HepG2 (cell line): ENCODE data around the gene CDV3. TPM values are rescaled to one million over a fixed set of nuclear protein-coding genes. Genes with fewer than 3 reads are reported as not detected.
A peak's percentile ranks its signal among the peaks of the same experiment; 100 is the strongest.

Source experiments
- BORCS8-MEF2B ChIP-seq: sonication (generic); formaldehyde crosslinking; IDR thresholded peaks from 2 replicates; pipeline ENCODE4 v1.8.0; 2022; ENCODE audit warnings: mild to moderate bottlenecking, missing genetic modification reagents
- CCDC6 ChIP-seq: sonication (generic); formaldehyde crosslinking; IDR thresholded peaks from 2 replicates; pipeline ENCODE4 v1.8.1; 2022; ENCODE audit warnings: mild to moderate bottlenecking, missing genetic modification reagents, moderate library complexity
- GABPA ChIP-seq, 2 experiments: IDR thresholded peaks; 2 replicates each; pipeline ENCODE4 v1.6.1; 2011 to 2016; ENCODE audit warnings: low read depth in 2 of 2, low read length in 1 of 2, missing biosample characterization in 1 of 2, missing genetic modification characterization in 1 of 2
- HIVEP1 ChIP-seq: sonication (generic); formaldehyde crosslinking; IDR thresholded peaks from 2 replicates; pipeline ENCODE4 v1.4.0; 2020; ENCODE audit warnings: mild to moderate bottlenecking, missing genetic modification reagents
- HNRNPL ChIP-seq: fragments of 200-400 bp; formaldehyde crosslinking; IDR thresholded peaks from 2 replicates; pipeline ENCODE4 v1.6.1; 2017; ENCODE audit warnings: mild to moderate bottlenecking, low read depth, low read length
- MAZ ChIP-seq, 2 experiments: sonication (generic) in 1 of 2; formaldehyde crosslinking in 1 of 2; IDR thresholded peaks; 2 replicates each; pipeline versions ENCODE4 v1.5.0 to v1.6.1; 2012 to 2020; ENCODE audit warnings: low read depth in 2 of 2, mild to moderate bottlenecking in 2 of 2, borderline replicate concordance in 1 of 2, improper control_type of control experiment in 1 of 2, low read length in 1 of 2, missing genetic modification reagents in 1 of 2, moderate library complexity in 1 of 2
- MLLT10 ChIP-seq: sonication (generic); formaldehyde crosslinking; IDR thresholded peaks from 2 replicates; pipeline ENCODE4 v1.4.0; 2020; ENCODE audit warnings: missing genetic modification reagents
- NR2F1 ChIP-seq, 2 experiments: fragments of 450-650 bp in 1 of 2; formaldehyde crosslinking in 1 of 2; IDR thresholded peaks; 2 replicates each; pipeline versions ENCODE4 v1.5.0 to v1.6.1; 2016 to 2020; ENCODE audit warnings: mild to moderate bottlenecking in 1 of 2, missing compliant biosample characterization in 1 of 2, missing genetic modification reagents in 1 of 2, moderate library complexity in 1 of 2
- PHF8 ChIP-seq: sonication (generic); formaldehyde crosslinking; IDR thresholded peaks from 2 replicates; pipeline ENCODE4 v1.5.0; 2020; ENCODE audit warnings: missing genetic modification reagents
- POLR2AphosphoS5 ChIP-seq: IDR thresholded peaks from 2 replicates; pipeline ENCODE4 v1.6.1; 2012; ENCODE audit warnings: low read depth, low read length
- PPARG ChIP-seq: conservative IDR thresholded peaks from 2 replicates; pipeline ENCODE4 v1.6.1; 2016; ENCODE audit warnings: missing biosample characterization, missing genetic modification reagents
- RNF2 ChIP-seq: fragments of 450-650 bp; conservative IDR thresholded peaks from 2 replicates; pipeline ENCODE4 v1.6.1; 2016; ENCODE audit warnings: low read depth
- ZKSCAN8 ChIP-seq: IDR thresholded peaks from 2 replicates; pipeline ENCODE4 v1.6.1; 2016; ENCODE audit warnings: borderline replicate concordance, missing genetic modification reagents, missing compliant biosample characterization
- ZNF20 ChIP-seq: sonication (generic); formaldehyde crosslinking; IDR thresholded peaks from 2 replicates; pipeline ENCODE4 v1.4.0; 2020; ENCODE audit warnings: mild to moderate bottlenecking, moderate library complexity, missing genetic modification reagents
- ZNF260 ChIP-seq: sonication (generic); formaldehyde crosslinking; IDR thresholded peaks from 2 replicates; pipeline ENCODE4 v1.4.0; 2020; ENCODE audit warnings: missing genetic modification reagents, low read depth, mild to moderate bottlenecking, borderline replicate concordance
- ZNF496 ChIP-seq: sonication (generic); formaldehyde crosslinking; IDR thresholded peaks from 2 replicates; pipeline ENCODE4 v1.8.1; 2023; ENCODE audit warnings: mild to moderate bottlenecking, moderate library complexity, missing genetic modification reagents; ENCODE audit not compliant: insufficient replicate concordance
- ZNF776 ChIP-seq: sonication (generic); formaldehyde crosslinking; IDR thresholded peaks from 2 replicates; pipeline ENCODE4 v1.4.0; 2020; ENCODE audit warnings: mild to moderate bottlenecking, missing genetic modification reagents
- polyA plus RNA-seq, 8 experiments: library from polyadenylated mRNA; depleted of rRNA in 3 of 8; stranded (reverse) in 7 of 8; unstranded in 1 of 8; fragments of >200 nt; fragmentation: Illumina TruSeq in 4 of 8; extraction: Trizol in 4 of 8; gene quantifications; 2 replicates each; pipeline versions ENCODE4 v1.2.1 to v1.2.3, GENCODE V29; 2011 to 2016; ENCODE audit warnings: low read depth in 4 of 8, missing spikeins in 1 of 8, mixed read lengths in 1 of 8; ENCODE audit not compliant: insufficient read depth in 1 of 8
- total RNA-seq, 5 experiments: library from RNA; depleted of rRNA; stranded (reverse); fragments of >200 nt; fragmentation: Illumina TruSeq; extraction: Trizol; gene quantifications; 2 replicates each; pipeline ENCODE4 v1.2.3, GENCODE V29; 2016; ENCODE audit warnings: low read depth in 1 of 5
- TF ChIP-seq, protein P1 (sequence below): sonication (generic); formaldehyde crosslinking; IDR thresholded peaks from 2 replicates; pipeline ENCODE4 v1.8.0; 2022; ENCODE audit warnings: mild to moderate bottlenecking, missing genetic modification reagents, moderate library complexity
- TF ChIP-seq, protein P2 (sequence below): sonication (generic); formaldehyde crosslinking; IDR thresholded peaks from 2 replicates; pipeline ENCODE4 v1.4.0; 2020; ENCODE audit warnings: missing genetic modification reagents
- TF ChIP-seq, protein P3 (sequence below): sonication (generic); formaldehyde crosslinking; conservative IDR thresholded peaks from 2 replicates; pipeline ENCODE4 v1.8.0; 2022; ENCODE audit warnings: missing genetic modification reagents
- TF ChIP-seq, protein P4 (sequence below): sonication (generic); formaldehyde crosslinking; conservative IDR thresholded peaks from 2 replicates; pipeline ENCODE4 v1.4.0; 2020; ENCODE audit warnings: missing genetic modification reagents
- TF ChIP-seq, protein P5 (sequence below): sonication (generic); formaldehyde crosslinking; IDR thresholded peaks from 2 replicates; pipeline ENCODE4 v1.5.0; 2020; ENCODE audit warnings: missing genetic modification reagents

The CDV3 gene
- total and polyA plus RNA-seq, 2 of the 13 experiments (the other 11 are each of a cell fraction or from before 2014, with no cell fraction given): 46.6 to 145 TPM

DNA sequence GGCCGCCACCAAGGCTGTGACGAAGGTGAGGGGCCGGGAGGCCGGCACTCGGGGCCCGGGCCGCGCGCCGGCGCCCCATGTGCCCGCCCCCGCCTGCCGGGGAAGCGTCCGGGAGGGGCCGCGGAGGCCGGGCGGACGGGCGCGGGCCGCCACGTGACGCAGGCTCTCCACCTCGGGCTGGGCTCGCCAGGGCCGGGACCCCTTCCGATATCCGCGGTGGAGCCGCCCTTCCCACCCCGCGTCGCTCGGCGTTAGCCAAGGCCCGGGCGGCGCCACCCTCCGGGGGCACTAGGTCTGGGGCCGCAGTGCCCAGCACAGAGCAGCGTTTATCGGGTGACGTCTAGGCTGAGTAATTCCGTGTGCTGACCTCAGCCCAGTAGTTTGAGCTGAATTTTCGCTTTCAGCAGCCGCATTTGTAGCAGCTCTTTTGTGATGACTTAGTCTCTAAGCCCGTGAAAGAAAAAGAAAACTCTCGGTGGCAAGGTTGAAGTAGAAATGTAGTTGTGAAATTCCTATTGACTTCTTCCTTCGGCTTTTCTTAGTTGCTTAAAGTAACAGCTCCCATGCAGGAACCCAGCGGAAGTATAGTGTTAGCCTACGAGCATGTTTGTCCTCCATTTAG is 885 bp downstream of the CDV3 start (continued):
- TF ChIP-seq, protein P1, sequence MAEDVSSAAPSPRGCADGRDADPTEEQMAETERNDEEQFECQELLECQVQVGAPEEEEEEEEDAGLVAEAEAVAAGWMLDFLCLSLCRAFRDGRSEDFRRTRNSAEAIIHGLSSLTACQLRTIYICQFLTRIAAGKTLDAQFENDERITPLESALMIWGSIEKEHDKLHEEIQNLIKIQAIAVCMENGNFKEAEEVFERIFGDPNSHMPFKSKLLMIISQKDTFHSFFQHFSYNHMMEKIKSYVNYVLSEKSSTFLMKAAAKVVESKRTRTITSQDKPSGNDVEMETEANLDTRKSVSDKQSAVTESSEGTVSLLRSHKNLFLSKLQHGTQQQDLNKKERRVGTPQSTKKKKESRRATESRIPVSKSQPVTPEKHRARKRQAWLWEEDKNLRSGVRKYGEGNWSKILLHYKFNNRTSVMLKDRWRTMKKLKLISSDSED (CRISPR knock-in tag): no peak
- TF ChIP-seq RNF2: no peak
- TF ChIP-seq GABPA (IDR thresholded peaks at IDR 0.05; ENCODE audit: low read depth, low read length): no peak
- TF ChIP-seq GABPA (CRISPR knock-in tag; IDR thresholded peaks at IDR 0.05; ENCODE audit: low read depth): no peak
- TF ChIP-seq HNRNPL: no peak
- TF ChIP-seq PPARG (CRISPR knock-in tag): 0 out of 2 replicates have a peak, but pooled peaks have one; percentile 6
- peak; percentile 63 for TF ChIP-seq PHF8
- 0 out of 2 replicates have a peak, but pooled peaks have one; percentile 36 for TF ChIP-seq MAZ (IDR thresholded peaks at IDR 0.05; ENCODE audit: borderline replicate concordance, low read depth, low read length)
- no peak for TF ChIP-seq MAZ (CRISPR knock-in tag; IDR thresholded peaks at IDR 0.05; ENCODE audit: low read depth)
- TF ChIP-seq CCDC6: no peak; the same call in 1 of the 2 replicates
- TF ChIP-seq POLR2AphosphoS5: no peak
- TF ChIP-seq NR2F1 (CRISPR knock-in tag; IDR thresholded peaks at IDR 0.05): no peak
- no peak for TF ChIP-seq ZNF260 (CRISPR knock-in tag)
- TF ChIP-seq, protein P2, sequence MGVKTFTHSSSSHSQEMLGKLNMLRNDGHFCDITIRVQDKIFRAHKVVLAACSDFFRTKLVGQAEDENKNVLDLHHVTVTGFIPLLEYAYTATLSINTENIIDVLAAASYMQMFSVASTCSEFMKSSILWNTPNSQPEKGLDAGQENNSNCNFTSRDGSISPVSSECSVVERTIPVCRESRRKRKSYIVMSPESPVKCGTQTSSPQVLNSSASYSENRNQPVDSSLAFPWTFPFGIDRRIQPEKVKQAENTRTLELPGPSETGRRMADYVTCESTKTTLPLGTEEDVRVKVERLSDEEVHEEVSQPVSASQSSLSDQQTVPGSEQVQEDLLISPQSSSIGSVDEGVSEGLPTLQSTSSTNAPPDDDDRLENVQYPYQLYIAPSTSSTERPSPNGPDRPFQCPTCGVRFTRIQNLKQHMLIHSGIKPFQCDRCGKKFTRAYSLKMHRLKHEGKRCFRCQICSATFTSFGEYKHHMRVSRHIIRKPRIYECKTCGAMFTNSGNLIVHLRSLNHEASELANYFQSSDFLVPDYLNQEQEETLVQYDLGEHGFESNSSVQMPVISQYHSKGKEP (CRISPR knock-in tag): no peak
- TF ChIP-seq, protein P3, sequence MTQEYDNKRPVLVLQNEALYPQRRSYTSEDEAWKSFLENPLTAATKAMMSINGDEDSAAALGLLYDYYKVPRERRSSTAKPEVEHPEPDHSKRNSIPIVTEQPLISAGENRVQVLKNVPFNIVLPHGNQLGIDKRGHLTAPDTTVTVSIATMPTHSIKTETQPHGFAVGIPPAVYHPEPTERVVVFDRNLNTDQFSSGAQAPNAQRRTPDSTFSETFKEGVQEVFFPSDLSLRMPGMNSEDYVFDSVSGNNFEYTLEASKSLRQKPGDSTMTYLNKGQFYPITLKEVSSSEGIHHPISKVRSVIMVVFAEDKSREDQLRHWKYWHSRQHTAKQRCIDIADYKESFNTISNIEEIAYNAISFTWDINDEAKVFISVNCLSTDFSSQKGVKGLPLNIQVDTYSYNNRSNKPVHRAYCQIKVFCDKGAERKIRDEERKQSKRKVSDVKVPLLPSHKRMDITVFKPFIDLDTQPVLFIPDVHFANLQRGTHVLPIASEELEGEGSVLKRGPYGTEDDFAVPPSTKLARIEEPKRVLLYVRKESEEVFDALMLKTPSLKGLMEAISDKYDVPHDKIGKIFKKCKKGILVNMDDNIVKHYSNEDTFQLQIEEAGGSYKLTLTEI: no peak
- TF ChIP-seq, protein P4, sequence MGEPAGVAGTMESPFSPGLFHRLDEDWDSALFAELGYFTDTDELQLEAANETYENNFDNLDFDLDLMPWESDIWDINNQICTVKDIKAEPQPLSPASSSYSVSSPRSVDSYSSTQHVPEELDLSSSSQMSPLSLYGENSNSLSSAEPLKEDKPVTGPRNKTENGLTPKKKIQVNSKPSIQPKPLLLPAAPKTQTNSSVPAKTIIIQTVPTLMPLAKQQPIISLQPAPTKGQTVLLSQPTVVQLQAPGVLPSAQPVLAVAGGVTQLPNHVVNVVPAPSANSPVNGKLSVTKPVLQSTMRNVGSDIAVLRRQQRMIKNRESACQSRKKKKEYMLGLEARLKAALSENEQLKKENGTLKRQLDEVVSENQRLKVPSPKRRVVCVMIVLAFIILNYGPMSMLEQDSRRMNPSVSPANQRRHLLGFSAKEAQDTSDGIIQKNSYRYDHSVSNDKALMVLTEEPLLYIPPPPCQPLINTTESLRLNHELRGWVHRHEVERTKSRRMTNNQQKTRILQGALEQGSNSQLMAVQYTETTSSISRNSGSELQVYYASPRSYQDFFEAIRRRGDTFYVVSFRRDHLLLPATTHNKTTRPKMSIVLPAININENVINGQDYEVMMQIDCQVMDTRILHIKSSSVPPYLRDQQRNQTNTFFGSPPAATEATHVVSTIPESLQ (CRISPR knock-in tag): 0 out of 2 replicates have a peak, but pooled peaks have one; percentile 19
- TF ChIP-seq ZNF496: no peak
- TF ChIP-seq ZKSCAN8 (CRISPR knock-in tag): no peak
- peak; percentile 26; the same call in 1 of the 2 replicates for TF ChIP-seq BORCS8-MEF2B (CRISPR knock-in tag)
- no peak for TF ChIP-seq ZNF776 (CRISPR knock-in tag)
- TF ChIP-seq, protein P5, sequence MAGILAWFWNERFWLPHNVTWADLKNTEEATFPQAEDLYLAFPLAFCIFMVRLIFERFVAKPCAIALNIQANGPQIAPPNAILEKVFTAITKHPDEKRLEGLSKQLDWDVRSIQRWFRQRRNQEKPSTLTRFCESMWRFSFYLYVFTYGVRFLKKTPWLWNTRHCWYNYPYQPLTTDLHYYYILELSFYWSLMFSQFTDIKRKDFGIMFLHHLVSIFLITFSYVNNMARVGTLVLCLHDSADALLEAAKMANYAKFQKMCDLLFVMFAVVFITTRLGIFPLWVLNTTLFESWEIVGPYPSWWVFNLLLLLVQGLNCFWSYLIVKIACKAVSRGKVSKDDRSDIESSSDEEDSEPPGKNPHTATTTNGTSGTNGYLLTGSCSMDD (CRISPR knock-in tag): no peak
- no peak for TF ChIP-seq MLLT10 (CRISPR knock-in tag)
- TF ChIP-seq ZNF20 (CRISPR knock-in tag): no peak
- no peak for TF ChIP-seq HIVEP1 (CRISPR knock-in tag)
